ENCODE data around the gene NIBAN1. TPM values are rescaled to one million over a fixed set of nuclear protein-coding genes. Genes with fewer than 3 reads are reported as not detected.

The NIBAN1 gene
- total RNA-seq, 1 donor from 2014 or later = 12.3 TPM

DNA sequence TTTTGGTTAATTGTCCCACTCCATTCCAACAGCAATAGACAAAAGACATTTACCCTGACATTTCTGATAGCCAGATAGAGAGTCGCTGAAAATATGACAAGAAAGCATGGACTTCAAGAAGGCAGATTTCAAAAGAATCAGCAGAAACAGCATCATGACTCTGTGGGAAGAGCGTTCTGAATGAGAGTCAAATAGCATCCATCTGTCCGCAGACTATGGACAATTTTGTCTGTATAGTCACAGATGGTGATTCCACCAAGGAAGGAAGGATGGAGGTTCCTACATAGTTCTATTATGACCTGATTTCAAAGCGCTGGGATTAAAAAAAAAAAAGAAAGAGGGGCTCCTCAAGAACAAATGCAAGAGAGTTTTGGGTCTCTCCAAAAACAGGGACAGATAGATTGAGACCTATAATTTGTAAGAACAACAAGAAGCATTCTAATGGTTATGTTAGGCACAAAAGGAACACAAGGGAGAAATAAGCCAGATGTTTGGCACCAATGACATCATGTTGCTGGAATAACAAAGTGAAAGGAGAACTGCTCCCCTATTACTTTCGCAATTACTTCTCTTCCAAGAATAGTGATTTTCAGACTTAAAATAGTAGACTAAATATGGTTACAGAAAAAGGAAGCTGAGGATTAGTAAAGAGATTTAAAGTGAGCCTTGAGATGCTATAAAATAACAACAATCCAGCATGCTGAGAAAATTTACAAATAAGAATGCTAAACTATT is 28.5 kb downstream of the NIBAN1 start:
- no peak for DNase-seq (ENCODE audit: low read depth, low spot score)

- DNase-seq (ENCODE audit: low read depth, low spot score) = no peak
These were observed 29.3 kb downstream of the NIBAN1 start for GRCh38 chr1:184945029-184945428.

GRCh38 chr1:184943998-184944397 is 30.3 kb downstream of the NIBAN1 start:
- no peak for DNase-seq (ENCODE audit: low read depth, low spot score)

DNA sequence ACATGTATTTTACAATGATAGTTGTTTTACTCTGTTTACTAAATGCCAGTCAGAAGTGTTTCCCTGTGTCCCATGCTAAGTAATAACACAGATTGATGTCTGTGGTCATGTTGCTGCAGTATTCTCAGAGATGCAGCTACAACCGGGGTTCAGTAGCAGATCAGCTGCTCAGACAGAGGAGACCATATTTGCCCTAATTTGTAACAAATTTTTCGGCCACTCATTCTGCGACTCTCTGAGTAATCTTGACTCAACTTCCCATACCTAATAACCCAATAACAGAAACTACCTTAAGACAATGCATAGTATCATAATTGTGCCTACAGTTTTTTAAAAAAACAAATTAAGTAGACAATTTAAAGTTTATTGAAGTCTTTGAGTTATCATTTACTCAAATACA is 32.6 kb downstream of the NIBAN1 start:
- no peak for DNase-seq (ENCODE audit: low read depth, low spot score)

DNA sequence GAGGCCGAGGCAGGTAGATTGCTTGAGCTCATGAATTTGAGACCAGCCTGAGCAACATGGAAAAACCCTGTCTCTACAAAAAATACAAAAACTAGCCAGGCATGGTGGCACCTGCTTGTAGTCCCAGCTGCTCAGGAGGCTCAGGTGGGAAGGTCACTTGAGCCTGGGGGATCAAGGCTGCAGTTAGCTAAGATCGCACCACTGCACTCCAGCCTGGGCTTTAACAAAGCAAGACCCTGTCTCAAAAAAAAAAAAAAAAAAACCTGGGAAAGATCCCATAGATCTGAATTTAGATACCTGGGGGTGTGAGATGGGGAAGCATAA is 32.9 kb downstream of the NIBAN1 start:
- no peak for DNase-seq (ENCODE audit: low read depth, low spot score)

DNA sequence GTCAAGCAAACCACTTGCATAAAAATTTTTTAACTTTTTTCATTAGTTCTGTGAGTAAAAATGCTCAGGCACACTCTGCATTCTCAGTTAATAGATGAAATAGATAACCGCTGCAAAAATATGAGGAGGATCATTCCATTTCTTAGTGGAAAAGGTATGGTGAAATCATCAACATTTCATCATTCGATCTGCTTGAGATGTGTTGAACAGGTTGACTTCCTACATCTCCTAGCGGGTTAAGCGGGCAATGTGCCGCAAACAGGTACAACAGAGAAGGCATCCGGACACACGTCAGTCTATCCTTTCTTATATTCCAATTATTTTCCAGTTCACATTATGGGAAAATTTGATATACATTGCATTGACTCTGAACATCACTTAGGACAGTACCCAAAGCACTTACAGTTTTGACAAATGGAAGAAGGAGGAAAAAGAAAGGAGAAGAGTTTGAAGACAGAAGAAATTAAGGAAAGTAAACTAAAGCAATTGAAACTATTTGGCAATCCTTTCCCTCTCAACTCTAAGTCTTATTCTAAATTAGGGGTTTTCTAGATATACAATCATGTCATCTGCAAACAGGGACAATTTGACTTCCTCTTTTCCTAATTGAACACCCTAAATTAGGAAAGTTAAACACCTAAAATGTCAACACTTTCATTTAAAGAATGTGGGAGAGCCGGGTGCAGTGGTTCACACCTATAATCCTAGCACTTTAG is 33.5 kb downstream of the NIBAN1 start:
- DNase-seq (ENCODE audit: low read depth, low spot score) = no peak

DNA sequence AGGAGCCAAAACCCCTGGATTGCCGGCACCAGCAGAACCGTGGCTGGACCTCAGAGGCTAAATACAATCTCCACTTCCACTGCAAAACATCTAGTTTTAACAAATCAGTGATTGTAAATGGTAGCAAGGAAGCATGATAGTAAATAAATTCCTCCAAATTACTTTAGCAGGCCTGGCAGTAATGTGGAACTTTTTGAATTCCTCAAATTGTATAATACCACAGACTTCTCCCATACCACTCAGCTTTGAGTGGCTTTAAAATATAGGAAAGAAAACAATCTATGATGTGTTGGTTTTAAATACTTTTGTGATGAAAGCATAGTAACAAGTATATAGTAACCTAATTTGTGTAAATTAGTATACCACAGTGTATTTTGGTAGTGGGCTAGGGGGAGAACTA is 34.1 kb downstream of the NIBAN1 start:
- no peak for DNase-seq (ENCODE audit: low read depth, low spot score)

DNA sequence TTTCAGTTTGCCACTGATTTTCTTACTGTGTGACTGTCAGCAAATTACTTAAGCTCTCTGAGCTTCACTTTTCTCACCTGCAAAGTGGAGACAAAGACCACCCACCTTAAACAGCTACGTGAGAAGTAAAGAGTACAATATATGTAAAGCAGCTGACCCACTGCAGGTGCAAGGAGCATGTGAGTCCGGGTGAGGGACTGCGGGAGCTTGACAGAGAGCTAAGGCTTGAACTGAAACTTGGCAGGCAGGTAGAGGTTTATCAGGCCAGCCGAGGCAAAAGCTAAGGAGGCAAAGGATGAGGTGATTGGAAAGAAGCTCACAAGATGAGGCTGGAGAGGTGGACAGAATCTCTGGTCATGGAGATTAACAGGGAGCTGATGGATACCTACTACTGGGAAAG is 36.6 kb downstream of the NIBAN1 start:
- no peak for DNase-seq (ENCODE audit: low read depth, low spot score)

DNA sequence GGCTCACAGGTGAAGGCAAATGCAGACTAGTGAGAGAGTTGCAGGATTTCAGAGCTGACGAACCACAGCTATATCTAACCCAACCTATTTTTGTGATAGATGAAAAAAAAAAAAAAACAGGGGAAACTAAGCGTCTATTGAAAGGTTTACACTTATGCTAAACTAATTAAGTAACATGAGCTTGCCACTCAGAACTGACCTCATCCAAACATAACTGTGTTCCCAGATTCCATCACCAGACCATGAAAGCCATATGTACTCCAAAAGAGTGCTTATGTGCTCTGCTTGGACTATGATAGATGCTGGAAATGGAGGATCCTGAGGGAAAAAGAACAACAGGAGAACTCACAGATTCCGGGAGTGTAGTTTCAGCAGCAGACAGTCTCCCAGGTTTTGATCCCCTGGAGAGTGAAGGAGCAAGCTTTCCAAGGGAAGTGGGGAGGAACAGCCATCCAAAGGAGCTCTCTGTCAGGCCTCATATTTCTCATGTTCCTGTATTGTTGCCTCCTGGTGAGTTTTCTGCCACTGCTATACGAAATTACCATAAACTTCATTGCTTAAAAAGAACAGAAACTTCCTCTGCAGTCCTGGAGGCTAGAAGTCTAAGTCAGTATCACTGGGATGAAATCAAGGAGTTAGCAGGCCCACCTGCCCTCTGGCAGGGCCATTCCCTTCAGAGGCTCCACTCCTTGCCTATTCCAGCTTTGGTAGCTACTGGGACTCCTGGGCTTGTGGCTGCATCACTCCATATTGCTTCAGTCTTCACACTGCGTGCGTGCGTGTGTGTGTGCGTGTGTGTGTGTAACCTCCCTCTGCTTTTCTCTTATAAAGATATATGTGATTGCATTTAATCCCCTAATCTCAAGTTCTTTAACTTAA is 38.1 kb downstream of the NIBAN1 start:
- no peak for DNase-seq (ENCODE audit: low read depth, low spot score)

GRCh38 chr1:184933944-184934343 is 40.4 kb downstream of the NIBAN1 start:
- DNase-seq (ENCODE audit: low read depth, low spot score) = no peak

DNA sequence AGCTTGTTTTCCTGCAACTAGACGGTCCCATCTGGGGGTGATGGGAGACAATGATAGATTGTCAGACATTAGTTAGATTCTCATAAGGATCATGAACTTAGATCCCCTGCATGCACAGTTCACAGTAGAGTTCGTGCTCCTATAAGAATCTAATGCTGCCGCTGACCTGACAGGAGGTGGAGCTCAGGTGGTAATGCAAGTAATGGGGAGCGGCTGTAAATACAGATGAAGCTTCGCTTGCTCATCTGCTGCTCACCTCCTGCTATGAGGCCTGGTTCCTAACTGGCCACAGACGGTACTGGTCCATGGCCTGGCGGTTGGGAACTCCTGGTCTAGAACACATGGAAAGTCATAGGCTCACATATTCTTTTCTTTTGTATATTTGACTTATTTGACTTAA is 42.0 kb downstream of the NIBAN1 start:
- no peak for DNase-seq (ENCODE audit: low read depth, low spot score)

GRCh38 chr1:184931566-184931965 is 42.7 kb downstream of the NIBAN1 start:
- peak; percentile 22 for DNase-seq (ENCODE audit: low read depth, low spot score)

DNA sequence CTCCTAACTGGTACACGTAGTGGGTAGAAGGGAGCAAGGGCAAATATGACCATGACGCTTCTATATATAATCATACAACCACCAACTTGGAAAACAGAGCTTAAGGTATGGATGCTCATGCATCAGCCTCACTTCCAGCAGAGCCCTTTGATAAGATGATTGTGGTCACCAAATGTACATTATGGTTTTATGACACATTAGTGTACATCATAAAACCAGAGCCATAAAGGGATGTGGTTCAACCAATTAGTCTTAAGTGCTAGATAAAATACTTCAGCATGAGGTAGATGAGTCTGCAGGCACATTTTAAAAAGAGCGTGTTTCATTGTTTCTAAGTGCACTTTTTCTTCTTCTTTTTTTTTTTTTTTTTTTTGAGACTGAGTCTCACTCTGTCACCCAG is 43.7 kb downstream of the NIBAN1 start:
- no peak for DNase-seq (ENCODE audit: low read depth, low spot score)

DNA sequence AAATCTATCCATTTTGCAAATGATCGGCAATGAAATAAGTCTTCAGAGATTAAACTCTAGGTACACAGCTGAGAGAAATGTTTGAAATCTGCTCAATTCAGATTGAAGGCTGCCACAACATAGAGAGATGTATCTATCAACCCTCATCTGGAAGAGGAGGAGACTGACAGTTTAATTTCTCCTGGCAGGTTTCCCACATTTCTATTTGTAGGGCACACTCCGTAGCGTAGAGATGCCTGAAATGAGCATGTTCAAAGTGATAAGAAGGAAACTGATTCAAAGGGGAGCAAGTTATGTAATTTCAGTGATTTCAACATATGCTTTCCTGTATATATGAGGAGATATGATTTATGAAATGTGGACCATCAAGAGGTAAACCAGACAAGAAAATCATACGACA is 44.1 kb downstream of the NIBAN1 start:
- DNase-seq (ENCODE audit: low read depth, low spot score) = no peak

GRCh38 chr1:184929711-184930202 is 44.6 kb downstream of the NIBAN1 start:
- DNase-seq (ENCODE audit: low read depth, low spot score) = no peak

DNA sequence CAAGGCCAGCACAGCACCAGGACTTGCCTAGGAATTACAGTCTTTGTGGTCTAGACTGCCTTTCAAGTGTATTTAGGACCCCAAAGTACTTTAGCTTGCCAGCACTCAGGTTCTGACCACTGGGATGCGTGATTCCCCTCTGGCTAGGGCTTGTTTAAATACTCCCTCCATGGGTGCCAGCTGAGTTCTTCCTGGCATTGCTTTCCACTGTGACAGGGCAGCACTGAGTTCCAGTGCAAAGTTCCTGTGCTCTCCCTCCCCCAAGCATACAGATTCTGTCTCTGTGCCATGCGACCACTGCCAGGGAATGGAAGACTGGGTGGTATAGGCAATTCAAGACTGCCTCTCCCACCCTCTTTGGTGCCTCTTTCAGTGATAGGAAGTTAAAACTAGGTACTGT is 45.9 kb downstream of the NIBAN1 start:
- no peak for DNase-seq (ENCODE audit: low read depth, low spot score)

Other genes starting within 250 kb of the NIBAN1 start
- gene EDEM3, start 219.7 kb downstream of the NIBAN1 start, total RNA-seq = 53.1 and 90.3 TPM in 2 replicates
- 21.5 and 39.6 TPM in 2 replicates for gene RNF2, start 71.0 kb upstream of the NIBAN1 start, total RNA-seq
- 15.0 and 38.3 TPM in 2 replicates for gene TRMT1L, start 182.4 kb upstream of the NIBAN1 start, total RNA-seq
- gene SWT1, start 182.7 kb upstream of the NIBAN1 start, total RNA-seq = 3.2 and 4.9 TPM in 2 replicates